SK-N-SH treated with all-trans-retinoic acid at 6 μM for 48 hours (cell line): ENCODE measurements around the gene FBXO8.

Source experiments
- ARNTL ChIP-seq: fragments of 450-650 bp; formaldehyde crosslinking; IDR thresholded peaks from 2 replicates; pipeline ENCODE4 v1.5.0; 2020; ENCODE audit warnings: low read depth, mild to moderate bottlenecking, moderate library complexity, borderline replicate concordance
- CSDC2 ChIP-seq: fragments of 250-450 bp; sonication (Bioruptor Pico); IDR thresholded peaks from 2 replicates; pipeline ENCODE4 v1.5.0; 2020; ENCODE audit warnings: mild to moderate bottlenecking, moderate library complexity
- ESRRG ChIP-seq: fragments of 250-450 bp; sonication (Bioruptor Pico); IDR thresholded peaks from 2 replicates; pipeline ENCODE4 v1.6.1; 2021; ENCODE audit warnings: mild to moderate bottlenecking
- GLIS3 ChIP-seq: fragments of 250-450 bp; sonication (Bioruptor Pico); IDR thresholded peaks from 2 replicates; pipeline ENCODE4 v1.5.0; 2020; ENCODE audit warnings: mild to moderate bottlenecking, moderate library complexity
- PATZ1 ChIP-seq: fragments of 250-450 bp; sonication (Bioruptor Pico); IDR thresholded peaks from 2 replicates; pipeline ENCODE4 v1.8.0; 2020; ENCODE audit warnings: mild to moderate bottlenecking, moderate library complexity, borderline replicate concordance
- RARB ChIP-seq: fragments of 250-450 bp; sonication (Bioruptor Pico); IDR thresholded peaks from 2 replicates; pipeline ENCODE4 v1.8.0; 2021; ENCODE audit warnings: mild to moderate bottlenecking, moderate library complexity
- SNAI2 ChIP-seq: fragments of 250-450 bp; sonication (Bioruptor Pico); IDR thresholded peaks from 2 replicates; pipeline ENCODE4 v1.5.0; 2020; ENCODE audit warnings: mild to moderate bottlenecking, moderate library complexity
- TSHZ2 ChIP-seq: fragments of 250-450 bp; sonication (Bioruptor Pico); IDR thresholded peaks from 2 replicates; pipeline ENCODE4 v1.5.0; 2020; ENCODE audit warnings: mild to moderate bottlenecking, moderate library complexity
- ZFP3 ChIP-seq: fragments of 250-450 bp; sonication (Bioruptor Pico); IDR thresholded peaks from 2 replicates; pipeline ENCODE4 v1.5.0; 2020; ENCODE audit warnings: mild to moderate bottlenecking, moderate library complexity
- ZFP30 ChIP-seq: fragments of 450-650 bp; formaldehyde crosslinking; IDR thresholded peaks from 2 replicates; pipeline ENCODE4 v1.5.0; 2022; ENCODE audit warnings: mild to moderate bottlenecking, moderate library complexity
- ZNF70 ChIP-seq: fragments of 450-650 bp; formaldehyde crosslinking; IDR thresholded peaks from 2 replicates; pipeline ENCODE4 v1.5.0; 2020; ENCODE audit warnings: mild to moderate bottlenecking, moderate library complexity
- TF ChIP-seq, protein P1 (sequence below): fragments of 250-450 bp; sonication (Bioruptor Pico); IDR thresholded peaks from 2 replicates; pipeline ENCODE4 v1.5.1; 2021; ENCODE audit warnings: mild to moderate bottlenecking, moderate library complexity
- TF ChIP-seq, protein P2 (sequence below): fragments of 250-450 bp; sonication (Bioruptor Pico); IDR thresholded peaks from 2 replicates; pipeline ENCODE4 v1.8.0; 2021; ENCODE audit warnings: low read depth, mild to moderate bottlenecking, moderate library complexity, borderline replicate concordance

DNA sequence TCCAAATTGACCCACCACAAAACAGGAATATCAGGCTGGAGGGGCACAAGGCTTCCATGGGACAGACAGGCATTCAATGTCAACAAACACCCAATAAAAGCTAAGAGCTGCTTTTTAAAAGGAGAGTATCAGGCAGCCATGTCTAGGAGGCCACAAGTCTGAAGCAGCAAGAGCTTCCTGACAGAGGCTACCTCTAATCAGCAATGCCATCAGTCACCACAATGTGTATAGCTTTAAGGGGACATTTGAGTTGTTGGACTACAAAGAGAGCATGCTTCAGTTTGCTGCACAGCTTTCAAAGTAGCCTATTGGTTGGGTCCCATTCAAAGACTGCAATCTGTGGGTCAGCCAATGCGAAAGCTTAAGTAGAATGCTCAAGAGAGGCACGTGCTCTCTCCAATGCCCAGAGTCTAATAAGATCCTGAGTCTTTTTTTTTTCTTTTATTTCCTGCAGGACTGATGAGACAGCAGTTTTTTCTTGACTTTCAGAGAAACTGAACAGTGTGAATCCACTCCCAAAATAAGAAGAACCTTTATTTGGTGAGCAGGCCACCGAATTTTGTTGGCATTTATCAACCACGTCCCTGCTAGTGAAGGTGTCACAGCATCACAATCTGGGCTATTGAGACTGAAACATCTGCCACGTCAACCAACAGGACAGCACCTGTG is 92.5 kb downstream of the FBXO8 start:
- TF ChIP-seq, protein P1, sequence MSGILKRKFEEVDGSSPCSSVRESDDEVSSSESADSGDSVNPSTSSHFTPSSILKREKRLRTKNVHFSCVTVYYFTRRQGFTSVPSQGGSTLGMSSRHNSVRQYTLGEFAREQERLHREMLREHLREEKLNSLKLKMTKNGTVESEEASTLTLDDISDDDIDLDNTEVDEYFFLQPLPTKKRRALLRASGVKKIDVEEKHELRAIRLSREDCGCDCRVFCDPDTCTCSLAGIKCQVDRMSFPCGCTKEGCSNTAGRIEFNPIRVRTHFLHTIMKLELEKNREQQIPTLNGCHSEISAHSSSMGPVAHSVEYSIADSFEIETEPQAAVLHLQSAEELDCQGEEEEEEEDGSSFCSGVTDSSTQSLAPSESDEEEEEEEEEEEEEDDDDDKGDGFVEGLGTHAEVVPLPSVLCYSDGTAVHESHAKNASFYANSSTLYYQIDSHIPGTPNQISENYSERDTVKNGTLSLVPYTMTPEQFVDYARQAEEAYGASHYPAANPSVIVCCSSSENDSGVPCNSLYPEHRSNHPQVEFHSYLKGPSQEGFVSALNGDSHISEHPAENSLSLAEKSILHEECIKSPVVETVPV (CRISPR knock-in tag): no peak
- TF ChIP-seq SNAI2 (CRISPR knock-in tag) (no peak), PATZ1 (CRISPR knock-in tag) (no peak), TSHZ2 (CRISPR knock-in tag) (no peak), ZFP30 (no peak), ZFP3 (no peak), ARNTL (CRISPR knock-in tag) (no peak), RARB (CRISPR knock-in tag) (no peak), ZNF70 (CRISPR knock-in tag) (no peak), CSDC2 (CRISPR knock-in tag) (no peak), GLIS3 (CRISPR knock-in tag) (no peak), ESRRG (no peak)
- TF ChIP-seq, protein P2, sequence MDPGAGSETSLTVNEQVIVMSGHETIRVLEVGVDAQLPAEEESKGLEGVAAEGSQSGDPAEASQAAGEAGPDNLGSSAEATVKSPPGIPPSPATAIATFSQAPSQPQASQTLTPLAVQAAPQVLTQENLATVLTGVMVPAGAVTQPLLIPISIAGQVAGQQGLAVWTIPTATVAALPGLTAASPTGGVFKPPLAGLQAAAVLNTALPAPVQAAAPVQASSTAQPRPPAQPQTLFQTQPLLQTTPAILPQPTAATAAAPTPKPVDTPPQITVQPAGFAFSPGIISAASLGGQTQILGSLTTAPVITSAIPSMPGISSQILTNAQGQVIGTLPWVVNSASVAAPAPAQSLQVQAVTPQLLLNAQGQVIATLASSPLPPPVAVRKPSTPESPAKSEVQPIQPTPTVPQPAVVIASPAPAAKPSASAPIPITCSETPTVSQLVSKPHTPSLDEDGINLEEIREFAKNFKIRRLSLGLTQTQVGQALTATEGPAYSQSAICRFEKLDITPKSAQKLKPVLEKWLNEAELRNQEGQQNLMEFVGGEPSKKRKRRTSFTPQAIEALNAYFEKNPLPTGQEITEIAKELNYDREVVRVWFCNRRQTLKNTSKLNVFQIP (CRISPR knock-in tag): no peak
